GM19043 (cell line): ENCODE data around the gene MLN.

Experiments used
- ATAC-seq: cut with Tn5 transposase; IDR thresholded peaks from one replicate; pipeline ENCODE4 v1.9.1; 2021; ENCODE audit warnings: low read depth; ENCODE audit not compliant: unreplicated experiment

MLN gene

DNA sequence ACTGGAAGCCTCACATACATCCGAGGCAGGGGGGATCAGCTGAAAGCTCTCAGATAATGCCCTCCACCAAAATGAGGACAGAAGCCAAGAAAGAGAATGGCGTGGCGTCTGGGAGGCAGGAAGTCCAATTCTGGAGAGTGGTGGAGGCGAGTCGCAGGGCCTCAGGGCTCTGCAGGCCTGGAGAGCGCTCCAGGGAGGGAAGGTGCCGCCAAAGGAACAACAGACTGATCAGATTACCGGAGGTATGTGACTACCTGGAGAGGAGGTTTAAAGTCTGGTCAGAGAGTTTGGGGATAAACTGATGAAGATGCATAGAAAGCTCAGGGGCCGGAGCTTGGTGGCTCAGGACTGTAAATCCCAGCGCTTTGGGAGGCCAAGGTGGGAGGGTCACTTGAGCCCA, 45.9 kb downstream of the MLN start:
- ATAC-seq: no peak

DNA sequence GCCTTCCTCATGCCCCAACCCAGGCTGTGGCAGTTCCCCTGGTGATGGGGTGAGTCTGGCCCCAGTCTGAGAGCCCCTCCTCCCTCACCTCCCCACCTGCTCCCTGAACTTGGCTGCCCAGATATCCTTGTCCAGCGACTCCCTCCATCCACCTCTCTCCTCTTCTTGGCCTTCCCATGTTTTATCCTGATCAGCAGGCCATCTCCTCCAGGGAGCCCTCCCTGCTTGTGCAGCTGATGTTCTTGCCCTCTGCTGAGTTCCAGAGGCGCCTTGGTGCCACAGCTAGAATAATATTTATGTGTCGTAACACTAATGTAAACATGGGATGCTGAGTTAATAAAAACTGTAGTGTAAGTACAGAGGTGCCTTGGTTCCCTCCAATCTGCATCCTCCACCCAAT, 46.7 kb downstream of the MLN start:
- no peak for ATAC-seq

DNA sequence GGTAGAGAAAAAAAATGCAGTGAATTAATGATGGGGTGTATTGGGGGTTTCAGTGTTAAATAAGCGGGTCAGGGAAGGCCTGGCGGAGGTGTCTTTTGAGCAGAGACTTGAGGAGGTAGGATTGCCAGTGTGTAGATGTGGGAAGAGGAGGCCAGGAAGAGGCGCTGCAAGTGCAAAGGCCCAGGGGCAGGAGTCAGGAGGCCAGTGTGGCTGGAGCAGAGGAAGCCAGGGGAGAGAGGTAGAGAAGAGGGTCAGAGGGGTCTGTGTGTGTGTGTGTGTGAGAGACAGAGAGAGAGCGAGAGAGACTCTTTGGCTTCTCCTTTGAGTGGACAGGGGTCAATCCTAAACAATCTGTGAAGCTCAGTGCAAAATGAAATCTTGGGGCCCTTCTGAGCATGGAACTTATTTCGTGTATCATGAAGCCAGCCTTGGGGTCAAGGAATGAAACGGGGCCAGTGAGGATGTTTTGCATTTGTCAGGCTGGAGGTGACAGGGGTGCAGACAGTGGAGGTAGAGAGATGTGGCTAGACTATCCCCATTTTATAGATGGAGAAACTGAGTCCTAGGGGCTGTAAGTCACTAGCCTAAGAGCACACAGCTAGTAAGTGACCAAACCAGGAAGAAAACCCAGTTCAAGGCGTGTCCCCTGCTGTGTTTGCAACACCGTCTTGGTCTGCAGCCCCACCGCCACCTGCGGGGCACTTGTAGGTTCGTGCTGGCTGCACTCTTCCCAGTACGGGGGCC, 47.4 kb downstream of the MLN start:
- no peak for ATAC-seq

DNA sequence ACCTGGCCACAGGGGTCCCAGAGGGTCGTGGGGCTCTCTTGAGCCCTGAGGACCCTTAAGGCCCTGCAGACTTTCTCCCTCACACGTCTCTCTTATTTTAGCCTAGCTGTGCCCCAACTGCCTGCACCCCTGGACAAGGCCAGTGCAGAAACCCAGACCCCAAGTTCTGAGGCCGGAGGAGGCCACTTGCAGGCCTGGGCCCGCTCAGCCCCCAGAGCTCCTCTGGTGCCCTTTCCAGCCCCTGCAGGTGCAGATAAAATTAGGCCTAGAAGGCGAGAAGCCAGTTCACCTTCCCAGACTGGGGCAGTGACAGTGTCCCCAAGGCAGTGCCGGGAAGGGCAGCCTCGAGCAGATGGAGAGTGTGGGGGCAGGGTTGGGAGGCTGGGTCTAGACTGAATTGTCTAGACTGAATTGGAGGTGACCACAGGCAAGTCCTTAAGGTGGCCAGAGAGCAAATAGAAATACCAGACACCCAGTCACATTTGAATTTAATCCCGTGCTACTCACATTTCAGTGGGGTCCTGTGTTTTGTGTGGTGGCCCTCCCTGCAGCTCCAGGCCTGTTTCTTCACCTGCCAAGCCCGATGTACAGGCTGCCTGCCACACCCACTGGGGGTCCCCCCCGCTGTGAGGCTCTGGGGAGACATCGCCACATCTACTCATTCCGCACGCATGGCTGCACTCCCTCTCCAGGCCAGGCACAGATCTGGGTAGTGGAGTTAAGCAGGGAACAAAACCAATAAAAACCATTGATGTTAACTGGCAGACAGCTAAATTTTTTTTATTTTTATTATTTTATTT, 48.5 kb downstream of the MLN start:
- no peak for ATAC-seq

DNA sequence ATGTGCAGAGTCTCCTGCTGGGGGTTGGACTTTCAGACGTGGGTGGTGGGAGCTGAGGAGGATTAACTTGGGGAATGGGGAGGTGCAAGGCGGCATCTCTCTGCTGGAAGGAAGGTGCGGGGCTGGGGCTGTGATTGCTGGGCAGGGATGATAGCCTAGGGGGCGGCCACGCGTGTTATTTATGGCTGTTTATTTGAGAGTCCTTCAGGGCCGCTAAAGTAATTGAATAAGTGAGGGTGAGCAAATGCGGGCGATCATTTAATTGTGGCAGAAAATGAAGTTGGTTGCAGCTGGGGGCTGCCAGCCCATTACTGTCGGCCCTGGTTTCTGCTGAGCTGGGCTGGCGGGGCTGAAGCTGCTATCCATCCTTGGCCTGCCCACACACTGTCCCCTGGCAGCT, 49.6 kb downstream of the MLN start:
- no peak for ATAC-seq

DNA sequence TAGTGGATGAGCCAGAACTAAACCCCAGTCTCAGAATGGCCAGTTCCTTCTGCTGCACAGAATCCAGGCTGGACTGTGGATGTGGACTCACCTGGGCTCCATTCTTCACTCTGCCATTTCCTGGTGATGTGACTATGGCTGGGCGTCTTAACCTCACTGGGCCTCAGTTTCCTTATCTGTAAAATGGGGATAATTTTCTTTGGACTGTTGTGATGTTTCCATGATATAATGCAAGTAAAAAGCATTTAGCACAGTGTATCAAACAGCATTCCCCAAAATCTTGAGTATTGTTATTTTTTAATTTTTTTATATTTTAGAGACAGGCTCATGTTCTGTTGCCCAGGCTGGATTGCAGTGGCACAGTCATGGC, 51.2 kb downstream of the MLN start:
- ATAC-seq: no peak

DNA sequence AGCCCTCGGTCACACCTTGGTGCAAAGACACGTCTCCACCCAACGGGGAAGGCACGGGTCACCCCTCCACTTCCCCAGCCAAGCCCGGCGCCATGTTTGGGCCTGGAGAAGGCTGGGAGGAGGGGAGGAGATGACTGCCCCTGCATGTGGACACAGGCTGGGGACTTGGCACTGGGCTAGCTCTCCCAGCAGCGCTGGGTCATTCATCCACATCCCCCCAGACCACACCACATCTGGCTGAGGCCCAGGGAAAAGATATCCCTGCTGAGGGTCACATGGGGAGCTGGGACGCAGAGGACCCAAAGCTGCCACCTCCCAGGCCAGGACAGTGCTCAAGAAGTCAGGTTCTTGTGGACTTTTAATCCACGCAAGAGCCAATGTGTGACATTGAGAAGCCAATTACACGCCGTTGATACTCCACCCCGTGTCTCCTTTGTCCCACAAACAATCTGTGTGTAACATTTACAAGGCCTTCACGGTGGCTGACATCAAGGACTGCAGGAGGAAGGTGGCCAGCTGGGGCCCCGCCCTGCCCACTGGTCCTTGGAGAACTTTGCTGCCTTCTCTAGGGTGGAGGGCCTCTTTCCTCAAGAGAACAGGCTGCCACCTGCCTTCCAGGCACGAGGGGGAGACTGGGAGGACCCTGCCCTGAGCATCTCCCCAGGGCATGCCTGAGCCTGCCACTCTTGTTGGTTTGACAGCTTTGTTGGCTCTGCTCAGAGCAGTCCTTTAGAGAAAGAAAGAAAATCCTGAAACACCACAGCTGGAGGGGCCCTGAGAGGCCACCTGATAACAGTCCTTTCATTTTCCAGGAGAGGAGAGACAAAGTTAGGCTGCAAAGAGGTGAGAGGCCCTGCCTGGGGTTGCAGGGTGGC, 51.8 kb downstream of the MLN start:
- ATAC-seq: no peak

DNA sequence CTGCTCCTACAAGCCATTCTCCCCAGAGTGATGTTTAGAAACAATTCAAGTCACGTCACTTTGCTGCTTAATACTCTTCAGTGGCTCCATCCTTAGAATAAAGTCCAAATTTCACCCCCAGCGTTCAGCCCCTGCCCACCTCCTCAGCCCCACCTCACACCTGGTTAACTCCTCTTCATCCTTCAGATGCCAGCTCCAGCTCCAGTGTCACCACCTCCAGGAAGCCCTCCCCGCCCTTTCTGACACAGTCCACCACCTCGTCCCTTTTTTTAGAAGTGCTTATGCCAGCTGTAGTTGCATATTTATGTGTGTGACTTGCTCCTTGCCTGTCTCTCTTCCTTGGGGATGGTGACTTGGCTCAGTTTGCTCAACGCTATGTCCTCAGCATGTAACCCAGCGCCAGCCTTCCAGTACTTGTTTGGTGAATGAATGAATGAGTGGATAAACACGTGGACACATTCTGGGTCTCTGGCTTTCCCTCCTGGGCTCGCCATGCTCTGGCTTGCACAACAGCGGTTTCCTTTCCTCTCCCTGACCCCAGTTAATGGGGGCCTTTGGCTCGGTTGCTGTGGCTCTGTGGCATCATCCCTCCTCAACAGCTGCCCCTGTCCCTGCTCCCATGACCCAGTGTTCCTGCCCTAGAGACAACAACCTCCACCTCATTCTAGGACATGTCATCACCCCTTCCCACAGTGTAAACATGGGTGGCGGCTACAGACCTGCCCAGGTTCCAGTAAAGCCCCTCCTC, 53.4 kb downstream of the MLN start:
- ATAC-seq: no peak

DNA sequence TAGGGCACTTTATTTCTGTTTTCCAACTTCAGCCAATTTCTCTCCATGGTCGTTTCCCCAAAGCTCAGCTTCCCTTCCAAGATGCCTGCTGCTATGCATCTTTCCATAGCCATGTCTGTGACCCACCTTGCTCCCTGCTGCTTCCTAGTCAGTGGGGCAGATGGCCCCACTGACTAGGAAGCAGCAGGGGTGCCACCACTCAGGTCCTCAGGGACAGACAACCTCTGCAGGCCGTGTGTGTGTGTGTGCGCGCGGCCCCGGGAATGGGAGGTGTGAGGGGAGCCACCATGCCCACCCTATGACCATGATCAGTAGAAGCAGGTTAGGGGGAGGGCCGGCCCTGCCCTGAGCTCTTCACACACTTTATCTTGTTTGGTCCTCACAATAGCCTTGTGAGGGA, 54.4 kb downstream of the MLN start:
- ATAC-seq: no peak

DNA sequence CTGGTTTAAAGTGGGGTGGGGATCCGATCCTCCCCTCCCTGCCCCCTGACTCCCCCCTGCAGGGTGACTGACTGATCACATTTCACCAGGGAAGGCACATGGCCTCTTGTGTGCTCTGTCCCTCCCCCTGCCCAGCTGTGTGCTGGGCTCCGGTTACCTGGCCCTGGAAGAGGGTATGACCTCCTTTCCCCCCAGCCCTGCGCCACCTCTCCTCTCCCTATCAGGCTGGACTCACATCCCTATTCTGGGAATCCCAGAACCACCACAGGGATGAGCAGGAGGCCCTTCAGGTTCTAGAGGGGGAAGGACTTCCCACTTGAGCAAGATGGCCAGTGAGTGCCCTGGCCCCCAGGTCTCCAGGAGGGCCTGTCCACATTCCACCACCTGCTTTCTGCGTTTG, 55.0 kb downstream of the MLN start:
- no peak for ATAC-seq

DNA sequence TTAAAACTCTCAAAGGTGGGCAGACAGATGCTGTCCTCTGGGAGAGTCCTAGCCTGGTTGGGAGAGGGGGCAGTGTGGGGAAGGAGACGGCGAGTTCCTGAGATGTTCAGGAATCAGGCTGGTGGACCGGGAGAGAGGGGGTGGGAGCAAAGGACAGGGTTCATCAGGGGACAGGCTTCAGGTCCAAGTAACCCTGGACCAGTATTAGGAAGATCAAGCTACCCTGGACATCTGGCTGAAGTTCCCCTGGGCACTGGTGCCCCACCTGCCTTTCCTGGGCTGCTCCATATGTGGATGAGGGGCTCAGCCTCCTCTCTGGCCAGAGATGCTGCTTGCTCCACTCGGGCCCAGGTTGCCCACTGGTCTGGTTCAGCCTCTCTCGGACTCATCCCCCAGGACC, 56.0 kb downstream of the MLN start:
- no peak for ATAC-seq

DNA sequence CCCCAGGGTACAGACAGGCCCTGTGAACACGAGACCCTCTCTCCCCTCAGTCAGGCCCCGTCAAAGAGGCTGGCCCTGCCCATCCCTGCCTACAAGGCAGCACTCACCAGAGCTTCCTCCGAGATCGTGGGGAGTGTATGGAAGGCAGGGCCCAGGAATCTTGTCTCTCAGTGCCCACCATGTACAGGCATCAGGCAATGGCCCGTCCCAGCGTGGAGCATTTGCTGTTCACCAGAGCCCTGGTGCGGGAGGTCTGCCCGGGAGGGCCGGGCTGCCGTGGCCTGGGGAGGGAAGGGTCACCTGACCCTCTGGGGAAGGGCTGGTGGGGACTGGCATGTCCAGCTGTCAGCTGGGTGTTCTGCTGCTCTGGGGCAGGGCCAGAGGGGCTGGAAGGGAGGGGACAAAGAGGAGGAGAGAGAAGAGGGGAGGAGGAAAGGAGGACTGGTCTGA, 57.1 kb downstream of the MLN start, which contains the start of gene IP6K3:
IP6K3 (minus strand) TSS at position 255 of the 450 bp plus-strand sequence. CDS start 11,429 bp downstream, outside the sequence.
- no peak for ATAC-seq

DNA sequence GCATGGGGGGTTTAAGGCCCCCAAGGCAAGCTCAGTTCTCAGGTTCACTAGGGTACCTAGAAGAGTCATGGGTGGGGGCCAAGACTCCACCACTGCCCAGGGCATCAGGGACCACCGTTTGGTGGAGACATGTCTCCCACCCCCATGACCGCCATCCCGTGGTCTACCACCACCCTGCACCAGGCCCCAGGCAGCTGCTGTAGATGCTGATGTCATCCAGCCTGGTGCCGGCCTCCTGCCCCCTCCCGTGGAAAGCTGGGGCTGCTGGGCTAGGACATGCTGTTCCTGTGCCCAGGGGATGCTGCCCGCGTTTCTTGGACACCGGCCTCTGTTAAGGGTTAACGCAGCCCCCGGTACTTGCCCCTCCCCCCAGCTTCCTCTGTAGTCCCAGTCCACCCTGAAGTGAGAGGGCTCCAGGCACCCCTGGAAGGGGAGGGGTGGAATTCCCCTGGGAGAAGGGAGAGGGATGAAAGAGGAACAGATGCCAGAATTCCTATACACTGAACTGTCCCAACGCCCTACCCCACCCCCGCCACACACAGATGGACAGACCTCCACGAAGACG, 57.7 kb downstream of the MLN start:
- ATAC-seq: no peak

DNA sequence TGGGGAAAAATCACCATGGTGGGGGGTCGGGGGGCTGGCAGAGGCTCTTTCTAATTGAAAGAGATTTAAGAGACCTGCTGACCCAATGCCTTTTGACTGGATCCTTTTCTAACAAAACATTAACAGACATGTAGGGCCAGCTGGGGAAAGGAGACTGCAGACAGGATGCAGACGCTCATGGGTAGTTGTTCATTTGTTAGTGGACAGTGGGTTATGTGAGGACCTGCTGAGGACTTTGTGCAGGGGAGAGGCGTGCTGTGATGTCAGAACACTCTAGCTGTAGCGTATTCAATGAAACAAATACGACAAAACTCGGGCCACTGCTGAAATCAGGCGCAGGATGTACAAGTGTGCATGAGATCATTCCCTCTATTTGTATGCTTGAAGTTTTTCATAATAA, 58.3 kb downstream of the MLN start:
- no peak for ATAC-seq

DNA sequence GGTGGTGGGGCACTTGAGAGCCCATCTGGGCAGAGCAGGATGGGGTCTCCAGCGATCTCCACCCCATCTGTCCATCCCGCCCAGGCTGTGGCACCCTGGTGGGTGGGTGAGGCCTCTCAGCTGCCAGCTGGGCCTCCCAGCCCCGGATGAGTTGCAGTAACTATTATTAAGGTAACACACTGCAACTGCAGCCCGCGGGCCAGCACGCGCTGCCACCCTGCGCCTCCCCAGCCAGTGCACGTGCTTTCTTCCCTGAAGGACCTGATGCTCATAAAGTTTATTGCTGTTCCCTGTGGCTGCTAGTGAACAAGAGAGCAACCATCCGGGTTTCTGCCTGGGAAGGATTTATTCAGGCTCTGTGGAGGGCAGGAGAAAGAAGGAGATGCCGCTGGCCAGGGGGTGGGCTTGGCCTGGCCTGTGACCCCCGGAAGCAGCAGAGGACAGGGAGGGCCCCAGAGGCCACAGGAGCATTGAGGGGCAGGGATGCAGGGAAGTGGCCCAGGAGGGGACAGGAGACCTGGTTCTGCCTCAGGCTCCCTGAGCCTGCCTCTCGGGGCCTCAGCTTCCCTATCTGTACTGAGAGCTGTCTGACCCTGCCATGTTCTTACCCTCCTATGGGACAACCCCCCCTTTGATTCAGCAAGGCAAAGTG, 58.8 kb downstream of the MLN start:
- no peak for ATAC-seq
